OCI-LY7 (cell line): Measurements from ENCODE around the gene SAP30L. TPM values are rescaled to one million over a fixed set of nuclear protein-coding genes. Genes with fewer than 3 reads are reported as not detected.

Source experiments
- BruUV-seq: library from RNA; stranded (reverse); fragments of 400-500 nt; replicated peaks from 2 replicates; lab custom pipeline; 2021; lab: Mats Ljungman, UMichigan
- CTCF ChIA-PET: fragments of 300-600 bp; sonication (Branson Sonifier 250); formaldehyde crosslinking; loops from one replicate; lab custom pipeline; 2022; ENCODE audit warnings: antibody characterized with exemption; ENCODE audit not compliant: unreplicated experiment; lab: Charles Lee
- POLR2A ChIA-PET: fragments of 300-600 bp; sonication (Branson Sonifier 250); formaldehyde crosslinking; loops from one replicate; lab custom pipeline; 2022; ENCODE audit warnings: antibody characterized with exemption; lab: Charles Lee
- DNase-seq: peaks from one replicate; pipeline ENCODE4 v3.0.0-alpha.2; 2015; ENCODE audit warnings: low spot score
- H2AFZ ChIP-seq: fragments of 200-600 bp; sonication (generic), shearing (Covaris generic); 2 replicates; pipeline ENCODE4 v1.6.1; 2014; ENCODE audit warnings: mild to moderate bottlenecking, antibody characterized with exemption, low read length, moderate library complexity
- H3K27ac ChIP-seq: fragments of 200-600 bp; sonication (generic); 2 replicates; pipeline ENCODE4 v1.5.1; 2014; ENCODE audit warnings: mixed run types, low read depth, mild to moderate bottlenecking, moderate library complexity, low read length, inconsistent platforms; ENCODE audit not compliant: poor library complexity, severe bottlenecking
- H3K36me3 ChIP-seq: fragments of 200-600 bp; sonication (generic); 2 replicates; pipeline ENCODE4 v1.6.1; 2014; ENCODE audit warnings: mild to moderate bottlenecking, antibody characterized with exemption, low read length, moderate library complexity, mixed read lengths; ENCODE audit not compliant: insufficient read depth
- H3K4me1 ChIP-seq: fragments of 200-600 bp; sonication (generic); 2 replicates; pipeline ENCODE4 v1.5.1; 2014; ENCODE audit warnings: mild to moderate bottlenecking, low read length; ENCODE audit not compliant: insufficient read depth, poor library complexity, severe bottlenecking
- H3K4me2 ChIP-seq: fragments of 200-600 bp; sonication (generic); 2 replicates; pipeline ENCODE4 v1.6.1; 2014; ENCODE audit warnings: mild to moderate bottlenecking, low read length
- H3K4me3 ChIP-seq: fragments of 200-600 bp; sonication (generic); 2 replicates; pipeline ENCODE4 v1.5.1; 2014; ENCODE audit warnings: mild to moderate bottlenecking, low read depth, low read length; ENCODE audit not compliant: poor library complexity, severe bottlenecking
- H3K79me2 ChIP-seq: fragments of 200-600 bp; sonication (generic); 2 replicates; pipeline ENCODE4 v1.6.1; 2016; ENCODE audit warnings: low read depth, mild to moderate bottlenecking, low read length, moderate library complexity, mixed read lengths; ENCODE audit not compliant: insufficient read depth
- H3K9me2 ChIP-seq: fragments of 200-600 bp; sonication (generic); 2 replicates; pipeline ENCODE4 v1.6.1; 2016; ENCODE audit warnings: mild to moderate bottlenecking, low read length, mixed read lengths; ENCODE audit not compliant: insufficient read depth
- H3K9me3 ChIP-seq: fragments of 200-600 bp; sonication (generic); 2 replicates; pipeline ENCODE4 v1.6.1; 2014; ENCODE audit warnings: mild to moderate bottlenecking, mixed run types, low read length, mixed read lengths
- H4K20me1 ChIP-seq: fragments of 200-600 bp; sonication (generic); 2 replicates; pipeline ENCODE4 v1.6.1; 2014; ENCODE audit warnings: mild to moderate bottlenecking, antibody characterized with exemption, low read length, moderate library complexity, mixed read lengths; ENCODE audit not compliant: insufficient read depth
- CTCF ChIP-seq: fragments of 200-600 bp; sonication (generic); conservative IDR thresholded peaks from 2 replicates; pipeline ENCODE4 v1.5.1; 2014; ENCODE audit warnings: mild to moderate bottlenecking, antibody characterized with exemption, low read length, moderate library complexity, mixed read lengths
- EZH2phosphoT487 ChIP-seq: fragments of 200-600 bp; sonication (generic); IDR thresholded peaks from 2 replicates; pipeline ENCODE4 v1.6.1; 2018; ENCODE audit warnings: low read depth, borderline replicate concordance, mild to moderate bottlenecking, mixed run types, antibody characterized with exemption, low read length, moderate library complexity, mixed read lengths
- intact Hi-C: fragments of 100-400 bp; cut with micrococcal nuclease; formaldehyde crosslinking; loops from one replicate; pipeline ENCODE4 v1.10.0; 2022; ENCODE audit not compliant: unreplicated experiment
- total RNA-seq, 2 experiments: library from RNA; depleted of rRNA in 1 of 2; stranded (reverse); fragments of >200 nt in 1 of 2; shearing (Covaris generic) in 1 of 2; gene quantifications; 2 replicates each; pipeline ENCODE4 v1.2.3, GENCODE V29; 2014 to 2022

Gene SAP30L
- total RNA-seq, 2 experiments from 2014 or later = 37.5 to 38.7 TPM

- DNase-seq = no peak
- ChIA-PET CTCF (no interaction called here), POLR2A (interaction anchor here (0.7 to 0.8 kb wide), 2 partner anchors 13 to 178 kb away, joined by 3 to 4 read pairs; no protein-coding TSS in a partner anchor)
- H3K27ac ChIP-seq = no peak overlapping the region
- BruUV-seq = no TSS peak
- no peaks in the 10 kb centered on the region for H3K9me3 ChIP-seq
- TF ChIP-seq CTCF = no peak
- TF ChIP-seq EZH2phosphoT487 = no peak
- H2AFZ ChIP-seq = no peak overlapping the region
- H3K4me3 ChIP-seq = no peak overlapping the region
- no peaks in the 10 kb centered on the region for H4K20me1 ChIP-seq
- peaks cover 22% of the 10 kb centered on the region; the same call in 1 of the 2 replicates for H3K36me3 ChIP-seq
- H3K79me2 ChIP-seq = no peaks in the 10 kb centered on the region
- intact Hi-C loops = no loop called here
- H3K4me1 ChIP-seq = no peaks in the 10 kb centered on the region
- no peaks in the 10 kb centered on the region for H3K9me2 ChIP-seq
- H3K4me2 ChIP-seq = no peak overlapping the region
Observed at GRCh38 chr5:154461531-154461930, 15.7 kb downstream of the SAP30L start.

DNA sequence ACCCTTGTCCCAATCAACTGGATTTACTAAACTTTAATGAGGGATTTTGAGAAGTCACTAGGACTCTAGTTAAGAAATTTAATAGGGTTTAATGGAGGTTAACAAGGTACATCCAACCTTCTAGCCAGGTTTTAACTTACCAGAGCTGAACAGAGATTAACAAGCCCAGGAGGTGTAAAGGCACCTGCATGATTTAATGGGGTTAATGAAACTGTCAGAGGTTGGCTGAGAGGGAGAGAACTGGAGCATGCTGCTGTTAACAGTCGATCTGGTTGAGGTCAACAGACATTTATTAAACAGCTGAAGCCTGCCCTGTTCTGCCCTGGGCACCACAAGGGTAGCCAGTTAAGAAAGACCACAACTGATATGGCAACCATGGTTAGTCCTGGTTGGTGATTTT is 18.6 kb downstream of the SAP30L start:
- no peak overlapping the region for H3K27ac ChIP-seq
- BruUV-seq = no TSS peak
- no peaks in the 10 kb centered on the region for H3K79me2 ChIP-seq
- intact Hi-C loops = no loop called here
- no peaks in the 10 kb centered on the region for H3K9me3 ChIP-seq
- DNase-seq = no peak
- H4K20me1 ChIP-seq = no peaks in the 10 kb centered on the region
- H3K36me3 ChIP-seq = no peaks in the 10 kb centered on the region
- H3K4me3 ChIP-seq = no peak overlapping the region
- no peak overlapping the region for H2AFZ ChIP-seq
- no peak overlapping the region for H3K4me2 ChIP-seq
- H3K4me1 ChIP-seq = no peaks in the 10 kb centered on the region
- TF ChIP-seq CTCF (no peak), EZH2phosphoT487 (no peak)
- ChIA-PET CTCF (no interaction called here), POLR2A (interaction anchor here (0.6 to 1.0 kb wide), 2 partner anchors 20 to 114 kb away, joined by 3 to 4 read pairs; no protein-coding TSS in a partner anchor)
- H3K9me2 ChIP-seq = no peaks in the 10 kb centered on the region

GRCh38 chr5:154465169-154465568 is 19.4 kb downstream of the SAP30L start:
- no peak for TF ChIP-seq EZH2phosphoT487
- TF ChIP-seq CTCF = no peak
- H3K4me1 ChIP-seq = no peaks in the 10 kb centered on the region
- no peaks in the 10 kb centered on the region for H3K36me3 ChIP-seq
- no TSS peak for BruUV-seq
- no peaks in the 10 kb centered on the region for H3K9me3 ChIP-seq
- intact Hi-C loops = no loop called here
- POLR2A ChIA-PET = interaction anchor here (0.6 kb wide), 1 partner anchor 10 kb away, joined by 3 read pairs; no protein-coding TSS in a partner anchor
- H3K9me2 ChIP-seq = no peaks in the 10 kb centered on the region
- no peak overlapping the region for H3K4me3 ChIP-seq
- H3K4me2 ChIP-seq = no peak overlapping the region
- DNase-seq = no peak
- H2AFZ ChIP-seq = no peak overlapping the region
- H3K27ac ChIP-seq = no peak overlapping the region
- CTCF ChIA-PET = no interaction called here
- H3K79me2 ChIP-seq = no peaks in the 10 kb centered on the region
- H4K20me1 ChIP-seq = no peaks in the 10 kb centered on the region
